ENCODE data around the gene CCDC142.
A peak's percentile ranks its signal among the peaks of the same experiment; 100 is the strongest.

CCDC142 gene

DNA sequence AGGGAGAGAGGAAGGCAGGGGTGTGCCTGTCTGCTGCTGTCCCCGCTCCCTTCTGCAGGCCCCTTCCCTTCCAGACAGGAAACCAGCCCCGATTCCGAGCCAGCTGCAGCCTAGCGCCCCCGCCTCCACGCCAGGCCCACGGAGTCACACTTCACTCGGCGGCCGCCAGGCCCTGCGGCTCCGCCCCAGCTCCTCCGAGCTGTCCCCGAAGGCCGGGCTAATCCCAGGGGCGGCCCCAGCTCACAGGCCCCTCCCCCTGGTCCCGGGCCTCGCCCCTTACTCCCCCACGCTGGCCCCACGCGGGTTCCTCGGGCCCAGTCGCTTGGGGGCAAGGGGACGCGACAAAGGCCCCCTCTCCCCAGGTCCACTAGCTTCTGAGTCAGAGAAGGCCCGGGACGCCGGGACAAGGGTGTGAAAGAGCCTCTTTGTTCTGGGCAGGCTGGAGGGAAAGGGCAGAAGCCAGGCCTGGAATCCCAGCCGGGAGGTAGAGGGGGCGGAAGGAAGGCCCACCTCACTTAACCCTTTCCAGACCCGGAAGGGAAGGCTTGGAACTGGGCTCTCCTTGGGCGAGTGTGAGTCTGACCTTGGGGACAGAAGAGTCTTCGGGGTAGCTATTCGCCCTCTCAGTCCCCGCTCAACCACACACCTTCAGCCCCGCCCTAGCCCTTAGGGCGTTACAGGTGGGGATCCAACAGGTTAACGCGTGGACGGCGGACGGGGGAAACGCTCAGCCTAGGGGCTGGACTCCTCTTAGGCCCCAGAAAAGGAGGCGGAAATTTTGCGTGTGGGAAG is 42.2 kb downstream of the CCDC142 start:
- peak; percentile 84 for DNase-seq

DNA sequence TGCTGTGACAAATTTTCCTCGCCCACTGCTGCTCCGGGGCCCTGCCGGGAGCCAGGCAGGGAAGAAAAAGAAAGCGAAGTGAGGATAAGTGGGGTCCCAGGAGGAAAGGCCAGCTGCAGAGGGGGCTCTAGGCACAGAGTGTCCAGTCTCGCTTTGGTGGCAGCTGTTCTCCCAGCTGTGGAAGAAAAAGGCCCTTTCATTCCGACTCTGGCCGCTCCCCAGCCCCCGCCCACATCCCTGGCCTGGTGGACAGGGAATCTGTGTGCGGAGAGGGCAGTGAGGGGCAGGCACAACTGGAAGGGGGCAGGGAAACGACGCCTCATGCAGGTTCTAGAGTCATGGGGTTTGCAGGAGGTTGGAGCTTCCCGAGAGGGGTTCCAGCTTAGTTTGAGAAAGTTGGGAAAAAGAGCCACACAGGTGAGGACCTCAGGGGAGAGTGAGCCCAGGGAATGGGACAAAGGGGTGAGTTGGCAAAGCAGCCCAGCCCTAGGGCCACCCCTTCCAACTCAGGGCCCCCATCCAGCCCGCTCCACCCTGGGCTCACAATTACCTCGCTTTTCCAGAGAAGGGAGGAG is 42.9 kb downstream of the CCDC142 start:
- no peak for DNase-seq

DNA sequence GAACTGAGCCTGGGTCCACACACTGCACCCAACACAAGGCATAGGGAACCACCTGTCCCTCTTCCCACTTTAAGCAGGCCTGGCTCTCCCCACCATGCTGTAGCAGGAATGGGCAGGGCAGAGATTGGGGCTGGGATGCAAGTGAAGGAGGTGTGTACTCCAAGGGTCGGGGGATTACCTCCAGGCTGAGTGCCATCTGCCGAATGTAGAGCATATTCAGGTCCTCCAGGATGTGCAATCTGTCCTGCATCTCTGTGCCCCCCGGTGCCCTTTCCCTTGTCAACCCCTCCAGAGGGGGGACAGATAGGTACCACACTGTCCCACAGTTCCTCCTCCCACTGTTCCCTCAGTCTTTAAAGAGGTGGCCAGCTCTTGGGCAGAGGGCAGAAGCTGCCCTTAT is 43.4 kb downstream of the CCDC142 start:
- DNase-seq = no peak

GRCh38 chr2:74438248-74438647 is 44.5 kb downstream of the CCDC142 start:
- no peak for DNase-seq

GRCh38 chr2:74436848-74437695 is 45.7 kb downstream of the CCDC142 start:
- no peak for DNase-seq

GRCh38 chr2:74436111-74436805 is 46.5 kb downstream of the CCDC142 start:
- no peak for DNase-seq

DNA sequence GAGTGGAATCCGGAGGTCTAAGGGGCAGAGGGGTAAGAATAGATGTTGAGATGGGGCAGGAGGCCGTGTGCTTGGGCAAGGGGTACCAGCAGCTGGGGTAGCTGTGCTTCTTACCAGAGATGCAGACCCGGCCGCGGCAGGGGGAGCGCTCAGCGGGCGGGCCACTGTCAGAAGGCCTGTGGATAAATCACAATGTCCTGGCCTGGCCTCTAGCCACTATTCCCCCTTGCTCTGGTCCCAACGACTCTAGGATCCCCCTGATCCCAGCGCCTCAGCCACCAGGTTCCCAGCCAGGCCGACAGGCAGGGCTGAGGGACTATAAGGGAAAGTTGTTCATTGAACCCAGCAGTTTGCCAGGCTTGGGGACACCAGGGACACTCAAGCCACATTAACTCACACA is 52.3 kb downstream of the CCDC142 start:
- no peak for DNase-seq

- DNase-seq = no peak
These were observed 53.0 kb downstream of the CCDC142 start for GRCh38 chr2:74429487-74430451.

DNA sequence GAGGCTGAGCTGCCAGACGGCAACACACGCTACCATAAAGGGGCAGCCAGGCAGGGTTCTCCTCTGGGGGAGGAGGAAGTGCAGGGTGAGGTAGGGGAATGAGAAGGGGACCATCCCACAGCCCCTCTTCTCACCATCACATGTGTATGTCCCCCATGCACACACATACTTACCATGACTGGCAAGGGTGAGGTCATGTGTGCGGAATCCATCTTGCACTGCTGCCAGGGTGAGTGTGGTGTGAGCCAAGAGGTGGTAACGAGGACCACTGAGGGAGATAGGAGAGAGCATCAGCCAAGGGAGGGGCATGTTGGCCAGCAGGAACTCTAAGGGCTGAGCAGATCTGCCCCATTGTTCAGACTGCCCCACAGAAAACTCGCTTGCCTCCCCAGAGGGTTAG is 54.1 kb downstream of the CCDC142 start:
- DNase-seq = no peak

DNA sequence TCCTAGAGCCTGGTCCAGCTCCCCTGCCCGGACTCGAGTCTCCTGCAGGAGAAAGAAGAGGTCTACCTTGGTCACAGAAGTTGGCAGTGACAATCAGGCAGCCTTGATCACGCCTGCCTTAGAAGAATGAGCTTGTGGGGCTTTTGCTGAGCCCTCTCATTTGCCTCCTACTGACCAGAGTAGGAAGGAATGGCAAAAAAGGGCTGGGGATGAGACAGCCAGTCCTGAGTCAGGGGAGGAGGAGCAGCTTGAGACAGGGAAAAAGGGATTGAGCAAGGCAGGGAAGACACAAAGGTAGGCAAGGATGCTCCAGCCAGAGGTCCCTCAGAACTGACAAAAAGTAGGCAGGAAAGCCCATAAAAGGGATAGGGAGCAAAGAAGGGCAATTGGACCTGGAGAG is 55.2 kb downstream of the CCDC142 start:
- DNase-seq = no peak

- no peak for DNase-seq
These were observed 56.5 kb downstream of the CCDC142 start for GRCh38 chr2:74426181-74426758.

DNA sequence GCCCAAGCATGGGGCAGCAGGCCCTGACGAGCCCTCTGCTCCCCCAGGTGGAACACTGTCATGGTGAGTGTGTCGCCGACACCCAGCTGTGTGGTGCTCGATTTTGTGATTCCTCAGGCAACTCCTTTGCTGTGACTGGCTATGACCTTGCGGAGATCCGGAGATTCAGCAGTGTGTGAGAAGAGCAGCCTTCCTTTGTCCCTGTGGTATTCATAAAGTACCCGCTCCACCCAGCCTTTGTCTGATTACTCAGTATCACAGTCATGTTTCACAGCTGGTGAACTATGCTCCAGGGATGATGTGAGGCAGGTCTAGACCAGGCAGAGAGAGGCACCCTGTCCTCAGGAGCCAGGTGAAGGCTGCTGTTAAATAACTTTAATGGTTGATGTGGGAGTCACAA is 57.3 kb downstream of the CCDC142 start:
- no peak for DNase-seq

DNA sequence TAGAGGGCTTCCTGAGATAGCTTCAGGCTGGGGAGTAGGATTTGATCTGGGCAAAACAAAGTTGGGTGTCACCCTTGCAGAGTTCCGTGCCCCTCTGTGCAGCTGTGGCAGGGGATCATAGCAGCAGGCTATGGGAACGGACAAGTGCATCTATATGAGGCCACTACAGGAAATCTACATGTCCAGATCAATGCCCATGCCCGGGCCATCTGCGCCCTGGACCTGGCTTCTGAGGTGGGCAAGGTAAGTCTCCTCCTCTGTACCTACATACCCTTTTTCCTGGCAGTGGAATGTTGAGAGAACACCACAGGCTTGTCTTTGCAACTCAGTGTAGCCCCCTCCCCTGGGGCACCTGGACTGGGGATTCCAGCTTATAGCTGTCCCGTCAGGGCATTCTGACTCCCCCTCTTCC is 57.8 kb downstream of the CCDC142 start:
- DNase-seq = no peak

GRCh38 chr2:74424139-74424992 is 58.4 kb downstream of the CCDC142 start:
- no peak for DNase-seq
